Hepatocyte (in vitro differentiated cells): ENCODE measurements around the gene EFHB. TPM values are rescaled to one million over a fixed set of nuclear protein-coding genes. Genes with fewer than 3 reads are reported as not detected.
A peak's percentile ranks its signal among the peaks of the same experiment; 100 is the strongest.
"Not testable (repeated sequence)": the region's sequence is repeated elsewhere in the genome, so short reads cannot be mapped to it uniquely, and the experiment has no call there.

Experiments
- DNase-seq: peaks from one replicate; pipeline ENCODE4 v3.0.0-alpha.2; 2016; ENCODE audit warnings: low spot score
- H2AFZ ChIP-seq: fragments of 200-600 bp; sonication (generic); 2 replicates; pipeline ENCODE4 v1.6.0; 2016; ENCODE audit warnings: antibody characterized with exemption, mild to moderate bottlenecking
- H3K27ac ChIP-seq: fragments of 200-600 bp; sonication (generic); 2 replicates; pipeline ENCODE4 v1.5.1; 2016; ENCODE audit warnings: mild to moderate bottlenecking
- H3K27me3 ChIP-seq: fragments of 200-600 bp; sonication (generic); 2 replicates; pipeline ENCODE4 v1.6.1; 2016
- H3K36me3 ChIP-seq: fragments of 200-600 bp; sonication (generic); replicated peaks from 2 replicates; pipeline ENCODE4 v1.5.1; 2016; ENCODE audit warnings: low read depth; ENCODE audit not compliant: insufficient read depth
- H3K4me1 ChIP-seq: fragments of 200-600 bp; sonication (generic); 2 replicates; pipeline ENCODE4 v1.5.1; 2016; ENCODE audit warnings: mild to moderate bottlenecking, moderate library complexity; ENCODE audit not compliant: insufficient read depth
- H3K4me2 ChIP-seq: fragments of 200-600 bp; sonication (generic); 2 replicates; pipeline ENCODE4 v1.6.0; 2016
- H3K4me3 ChIP-seq: fragments of 200-600 bp; sonication (generic); 2 replicates; pipeline ENCODE4 v1.5.1; 2016; ENCODE audit warnings: mild to moderate bottlenecking
- H3K79me2 ChIP-seq: fragments of 200-600 bp; sonication (generic); 2 replicates; pipeline ENCODE4 v1.6.0; 2017; ENCODE audit warnings: mild to moderate bottlenecking
- H3K9me2 ChIP-seq: fragments of 200-600 bp; sonication (generic); replicated peaks from 2 replicates; pipeline ENCODE4 v1.6.0; 2017; ENCODE audit warnings: mild to moderate bottlenecking; ENCODE audit not compliant: insufficient read depth
- H3K9me3 ChIP-seq: fragments of 200-600 bp; sonication (generic); 2 replicates; pipeline ENCODE4 v1.5.1; 2016; ENCODE audit warnings: low read depth, mild to moderate bottlenecking
- H4K20me1 ChIP-seq: fragments of 200-600 bp; sonication (generic); 2 replicates; pipeline ENCODE4 v1.6.0; 2016; ENCODE audit warnings: mild to moderate bottlenecking; ENCODE audit not compliant: insufficient read depth, poor library complexity, severe bottlenecking
- EZH2 ChIP-seq: fragments of 200-600 bp; sonication (generic); IDR thresholded peaks from 2 replicates; pipeline ENCODE4 v1.6.1; 2016; ENCODE audit warnings: antibody characterized with exemption, mild to moderate bottlenecking, borderline replicate concordance
- EZH2phosphoT487 ChIP-seq: fragments of 200-600 bp; sonication (generic); IDR thresholded peaks from one replicate; pipeline ENCODE4 v1.6.1; 2018; ENCODE audit warnings: antibody characterized with exemption, mild to moderate bottlenecking, low read depth, moderate library complexity; ENCODE audit not compliant: unreplicated experiment, severe bottlenecking
- WGBS: methylation state at CpG from one replicate; pipeline ENCODE4 v1.1.6; 2016; ENCODE audit warnings: low lambda C conversion rate; ENCODE audit errors: missing lambda C conversion rate; 5-methylcytosine and 5-hydroxymethylcytosine counted together
- polyA plus RNA-seq: library from polyadenylated mRNA; unstranded; fragments of >200 nt; fragmentation: Nextera tagmentation; extraction: Ambion mirVana; gene quantifications from 2 replicates; pipeline ENCODE4 v1.2.1, GENCODE V29; 2016
- total RNA-seq: library from RNA; depleted of rRNA; stranded (reverse); fragments of >200 nt; gene quantifications from 2 replicates; pipeline ENCODE4 v1.2.3, GENCODE V29; 2014
- TF ChIP-seq, protein P1 (sequence below): fragments of 200-600 bp; sonication (generic); IDR thresholded peaks from 2 replicates; pipeline ENCODE4 v1.5.1; 2016; ENCODE audit warnings: antibody characterized with exemption, mild to moderate bottlenecking; ENCODE audit not compliant: poor library complexity

Gene EFHB
- total and polyA plus RNA-seq, 2 experiments from 2014 or later: 0.70 TPM; not detected in 1

GRCh38 chr3:19888428-19889152 is 45.4 kb downstream of the EFHB start:
- Histone ChIP-seq H3K27me3 (no peaks in the 10 kb centered on the region), H2AFZ (peak overlapping the region; percentile 5), H3K9me3 (no peaks in the 10 kb centered on the region), H3K9me2 (no peaks in the 10 kb centered on the region), H3K4me3 (no peak overlapping the region), H3K79me2 (no peaks in the 10 kb centered on the region), H3K36me3 (no peaks in the 10 kb centered on the region), H3K4me2 (peak overlapping the region; percentile 63), H3K27ac (peak overlapping the region; percentile 90), H4K20me1 (no peaks in the 10 kb centered on the region), H3K4me1 (peaks cover 13% of the 10 kb centered on the region)
- WGBS: 80% methylated on average over 5 of the region's 5 CpGs
- no peak for DNase-seq
- TF ChIP-seq, protein P1, sequence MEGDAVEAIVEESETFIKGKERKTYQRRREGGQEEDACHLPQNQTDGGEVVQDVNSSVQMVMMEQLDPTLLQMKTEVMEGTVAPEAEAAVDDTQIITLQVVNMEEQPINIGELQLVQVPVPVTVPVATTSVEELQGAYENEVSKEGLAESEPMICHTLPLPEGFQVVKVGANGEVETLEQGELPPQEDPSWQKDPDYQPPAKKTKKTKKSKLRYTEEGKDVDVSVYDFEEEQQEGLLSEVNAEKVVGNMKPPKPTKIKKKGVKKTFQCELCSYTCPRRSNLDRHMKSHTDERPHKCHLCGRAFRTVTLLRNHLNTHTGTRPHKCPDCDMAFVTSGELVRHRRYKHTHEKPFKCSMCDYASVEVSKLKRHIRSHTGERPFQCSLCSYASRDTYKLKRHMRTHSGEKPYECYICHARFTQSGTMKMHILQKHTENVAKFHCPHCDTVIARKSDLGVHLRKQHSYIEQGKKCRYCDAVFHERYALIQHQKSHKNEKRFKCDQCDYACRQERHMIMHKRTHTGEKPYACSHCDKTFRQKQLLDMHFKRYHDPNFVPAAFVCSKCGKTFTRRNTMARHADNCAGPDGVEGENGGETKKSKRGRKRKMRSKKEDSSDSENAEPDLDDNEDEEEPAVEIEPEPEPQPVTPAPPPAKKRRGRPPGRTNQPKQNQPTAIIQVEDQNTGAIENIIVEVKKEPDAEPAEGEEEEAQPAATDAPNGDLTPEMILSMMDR: no peak
- no peak for TF ChIP-seq EZH2

GRCh38 chr3:19887122-19887521 is 46.9 kb downstream of the EFHB start:
- not testable (repeated sequence) for H3K4me2 ChIP-seq, H3K9me3 ChIP-seq, H3K9me2 ChIP-seq, H3K79me2 ChIP-seq, H3K4me3 ChIP-seq, DNase-seq, H4K20me1 ChIP-seq, H3K27me3 ChIP-seq, H2AFZ ChIP-seq, H3K27ac ChIP-seq, H3K36me3 ChIP-seq
- peaks cover 13% of the 10 kb centered on the region for H3K4me1 ChIP-seq
- 93% methylated on average over 4 of the region's 4 CpGs for WGBS

DNA sequence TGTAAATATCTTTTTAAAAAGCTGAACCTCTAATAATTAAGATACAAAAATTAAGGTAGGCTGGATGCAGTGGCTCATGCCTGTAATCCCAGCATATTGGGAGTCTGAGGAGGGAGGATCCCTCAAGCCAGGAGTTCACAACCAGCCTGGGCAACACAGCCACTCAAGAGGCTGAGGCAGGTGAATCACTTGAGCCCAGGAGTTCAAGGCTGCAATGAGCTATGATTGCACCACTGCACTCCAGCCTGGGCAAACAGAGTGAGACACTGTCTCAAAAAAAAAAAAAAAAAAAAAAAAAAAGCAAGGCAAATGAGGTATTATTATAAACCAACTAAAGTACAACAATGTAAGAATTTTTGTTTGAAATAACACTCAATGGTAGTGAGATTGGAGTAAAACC is 47.6 kb downstream of the EFHB start:
- TF ChIP-seq, protein P1: no peak
- no peak for TF ChIP-seq EZH2
- no peak for TF ChIP-seq EZH2phosphoT487
- H3K27me3 ChIP-seq: no peaks in the 10 kb centered on the region
- H3K4me3 ChIP-seq: no peak overlapping the region
- H3K27ac ChIP-seq: no peak overlapping the region
- DNase-seq: no peak
- H3K36me3 ChIP-seq: no peaks in the 10 kb centered on the region
- no peaks in the 10 kb centered on the region for H3K9me3 ChIP-seq
- H3K4me2 ChIP-seq: no peak overlapping the region
- H3K9me2 ChIP-seq: no peaks in the 10 kb centered on the region
- H2AFZ ChIP-seq: no peak overlapping the region
- H3K4me1 ChIP-seq: peaks cover 13% of the 10 kb centered on the region
- H4K20me1 ChIP-seq: no peaks in the 10 kb centered on the region
- no peaks in the 10 kb centered on the region for H3K79me2 ChIP-seq

DNA sequence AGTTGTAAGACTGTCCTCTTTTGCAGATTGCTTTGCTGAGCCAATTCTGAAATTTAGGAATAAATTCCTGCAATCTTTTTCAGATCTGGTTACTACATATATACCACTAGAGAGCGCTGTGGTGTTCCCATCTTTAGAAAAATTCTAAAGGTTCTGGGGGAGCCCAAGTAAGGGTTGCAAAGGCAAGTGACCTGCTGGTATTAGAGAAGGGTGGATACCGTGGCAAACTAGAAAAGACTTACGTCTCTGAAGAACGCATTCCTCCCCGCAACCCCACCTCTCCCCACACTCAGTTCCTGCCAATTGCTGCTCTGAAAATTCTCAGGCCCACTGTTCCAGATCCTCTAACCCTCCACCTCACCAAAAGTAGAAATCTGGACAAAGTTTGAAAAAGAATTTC is 48.5 kb downstream of the EFHB start:
- WGBS: 34% methylated on average over 5 of the region's 5 CpGs
- DNase-seq: peak; percentile 58
- TF ChIP-seq, protein P1: peak; percentile 65
- TF ChIP-seq EZH2phosphoT487: no peak

More for the DNA sequence above, 48.5 kb downstream of the EFHB start:
- H3K4me2 ChIP-seq: no peak overlapping the region
- no peaks in the 10 kb centered on the region for H3K79me2 ChIP-seq
- no peaks in the 10 kb centered on the region for H3K27me3 ChIP-seq
- H3K4me1 ChIP-seq: peaks cover 13% of the 10 kb centered on the region
- no peaks in the 10 kb centered on the region for H3K9me3 ChIP-seq
- no peak overlapping the region for H2AFZ ChIP-seq
- H3K9me2 ChIP-seq: no peaks in the 10 kb centered on the region
- no peak overlapping the region for H3K27ac ChIP-seq
- H3K4me3 ChIP-seq: no peak overlapping the region
- H3K36me3 ChIP-seq: no peaks in the 10 kb centered on the region
- no peaks in the 10 kb centered on the region for H4K20me1 ChIP-seq
